ENCODE measurements around the gene FHOD3.

FHOD3 gene

DNA sequence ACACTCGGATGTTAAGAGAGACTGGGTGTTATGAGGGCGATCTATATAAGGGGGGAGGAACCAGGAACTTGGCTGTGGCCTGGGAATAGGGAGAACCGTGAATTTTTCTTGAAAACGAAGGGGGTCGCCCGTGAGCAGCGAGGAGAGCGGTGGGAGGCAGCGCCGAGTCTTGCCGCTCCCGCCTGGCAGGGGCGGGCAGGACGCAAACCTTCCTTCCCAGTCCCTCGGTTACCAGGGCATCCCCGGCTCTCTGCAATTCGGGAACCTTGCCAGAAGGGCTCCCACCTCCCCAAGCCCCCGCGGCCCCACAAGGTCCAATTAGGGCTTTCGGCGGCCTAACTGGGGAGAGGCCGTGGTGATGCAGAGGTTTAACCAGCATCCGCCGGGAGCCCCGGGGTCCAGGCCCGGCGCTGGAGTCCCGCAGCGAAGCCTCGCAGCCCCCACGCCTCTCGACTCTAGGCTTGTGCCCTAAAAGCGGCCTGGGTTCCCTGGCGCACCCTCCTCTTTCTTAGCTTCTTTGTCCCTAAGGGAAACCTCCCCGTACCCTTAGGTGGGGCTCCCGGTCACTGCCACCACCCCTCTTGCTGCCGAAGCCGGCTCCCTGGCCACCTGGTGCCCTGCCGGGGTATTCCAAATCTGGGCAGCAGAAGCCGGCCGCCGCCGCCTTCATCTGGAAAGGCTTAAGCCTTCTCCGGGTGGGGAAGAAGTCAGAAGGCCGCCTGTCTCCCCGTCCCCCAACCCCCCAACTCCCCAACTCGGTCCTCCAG is 680 bp upstream of the FHOD3 start (continued):
- TF ChIP-seq, protein P1, sequence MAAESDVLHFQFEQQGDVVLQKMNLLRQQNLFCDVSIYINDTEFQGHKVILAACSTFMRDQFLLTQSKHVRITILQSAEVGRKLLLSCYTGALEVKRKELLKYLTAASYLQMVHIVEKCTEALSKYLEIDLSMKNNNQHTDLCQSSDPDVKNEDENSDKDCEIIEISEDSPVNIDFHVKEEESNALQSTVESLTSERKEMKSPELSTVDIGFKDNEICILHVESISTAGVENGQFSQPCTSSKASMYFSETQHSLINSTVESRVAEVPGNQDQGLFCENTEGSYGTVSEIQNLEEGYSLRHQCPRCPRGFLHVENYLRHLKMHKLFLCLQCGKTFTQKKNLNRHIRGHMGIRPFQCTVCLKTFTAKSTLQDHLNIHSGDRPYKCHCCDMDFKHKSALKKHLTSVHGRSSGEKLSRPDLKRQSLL (tag by site-specific recombination; IDR thresholded peaks at IDR 0.05), result peak; percentile 21; the same call in 1 of the 2 replicates
- TF ChIP-seq ZNF561 (tag by site-specific recombination; IDR thresholded peaks at IDR 0.05; ENCODE audit: borderline replicate concordance) (no peak), MZF1 (tag by site-specific recombination; IDR thresholded peaks at IDR 0.05; ENCODE audit: borderline replicate concordance) (no peak), ZBTB1 (tag by site-specific recombination; IDR thresholded peaks at IDR 0.05) (no peak), ZNF830 (tag by site-specific recombination; IDR thresholded peaks at IDR 0.05; ENCODE audit: low read depth) (no peak), ZNF76 (tag by site-specific recombination; IDR thresholded peaks at IDR 0.05; ENCODE audit: borderline replicate concordance, low read depth) (no peak), YY1 (tag by site-specific recombination; IDR thresholded peaks at IDR 0.05) (no peak), ZNF292 (tag by site-specific recombination; IDR thresholded peaks at IDR 0.05; ENCODE audit: borderline replicate concordance, low read depth) (no peak), ZNF174 (tag by site-specific recombination; IDR thresholded peaks at IDR 0.05) (no peak), MEIS1 (CRISPR knock-in tag; IDR thresholded peaks at IDR 0.05; ENCODE audit: borderline replicate concordance) (no peak), ZNF791 (tag by site-specific recombination; IDR thresholded peaks at IDR 0.05) (no peak), ZNF777 (tag by site-specific recombination; IDR thresholded peaks at IDR 0.05; ENCODE audit: borderline replicate concordance) (no peak), HOXA7 (CRISPR knock-in tag; IDR thresholded peaks at IDR 0.05; ENCODE audit: borderline replicate concordance) (no peak), ZFP3 (tag by site-specific recombination; IDR thresholded peaks at IDR 0.05; ENCODE audit: low read depth) (no peak), SP2 (tag by site-specific recombination; IDR thresholded peaks at IDR 0.05) (peak; percentile 59), ZNF837 (tag by site-specific recombination; IDR thresholded peaks at IDR 0.05) (no peak), ZNF747 (tag by site-specific recombination; IDR thresholded peaks at IDR 0.05) (no peak), ZFP37 (tag by site-specific recombination; IDR thresholded peaks at IDR 0.05) (no peak), ZNF302 (tag by site-specific recombination; IDR thresholded peaks at IDR 0.05; ENCODE audit: low read depth) (no peak), ZNF701 (tag by site-specific recombination; IDR thresholded peaks at IDR 0.05) (no peak), ZIC2 (tag by site-specific recombination; IDR thresholded peaks at IDR 0.05) (peak; percentile 33; the same call in 1 of the 2 replicates)
- TF ChIP-seq, protein P2, sequence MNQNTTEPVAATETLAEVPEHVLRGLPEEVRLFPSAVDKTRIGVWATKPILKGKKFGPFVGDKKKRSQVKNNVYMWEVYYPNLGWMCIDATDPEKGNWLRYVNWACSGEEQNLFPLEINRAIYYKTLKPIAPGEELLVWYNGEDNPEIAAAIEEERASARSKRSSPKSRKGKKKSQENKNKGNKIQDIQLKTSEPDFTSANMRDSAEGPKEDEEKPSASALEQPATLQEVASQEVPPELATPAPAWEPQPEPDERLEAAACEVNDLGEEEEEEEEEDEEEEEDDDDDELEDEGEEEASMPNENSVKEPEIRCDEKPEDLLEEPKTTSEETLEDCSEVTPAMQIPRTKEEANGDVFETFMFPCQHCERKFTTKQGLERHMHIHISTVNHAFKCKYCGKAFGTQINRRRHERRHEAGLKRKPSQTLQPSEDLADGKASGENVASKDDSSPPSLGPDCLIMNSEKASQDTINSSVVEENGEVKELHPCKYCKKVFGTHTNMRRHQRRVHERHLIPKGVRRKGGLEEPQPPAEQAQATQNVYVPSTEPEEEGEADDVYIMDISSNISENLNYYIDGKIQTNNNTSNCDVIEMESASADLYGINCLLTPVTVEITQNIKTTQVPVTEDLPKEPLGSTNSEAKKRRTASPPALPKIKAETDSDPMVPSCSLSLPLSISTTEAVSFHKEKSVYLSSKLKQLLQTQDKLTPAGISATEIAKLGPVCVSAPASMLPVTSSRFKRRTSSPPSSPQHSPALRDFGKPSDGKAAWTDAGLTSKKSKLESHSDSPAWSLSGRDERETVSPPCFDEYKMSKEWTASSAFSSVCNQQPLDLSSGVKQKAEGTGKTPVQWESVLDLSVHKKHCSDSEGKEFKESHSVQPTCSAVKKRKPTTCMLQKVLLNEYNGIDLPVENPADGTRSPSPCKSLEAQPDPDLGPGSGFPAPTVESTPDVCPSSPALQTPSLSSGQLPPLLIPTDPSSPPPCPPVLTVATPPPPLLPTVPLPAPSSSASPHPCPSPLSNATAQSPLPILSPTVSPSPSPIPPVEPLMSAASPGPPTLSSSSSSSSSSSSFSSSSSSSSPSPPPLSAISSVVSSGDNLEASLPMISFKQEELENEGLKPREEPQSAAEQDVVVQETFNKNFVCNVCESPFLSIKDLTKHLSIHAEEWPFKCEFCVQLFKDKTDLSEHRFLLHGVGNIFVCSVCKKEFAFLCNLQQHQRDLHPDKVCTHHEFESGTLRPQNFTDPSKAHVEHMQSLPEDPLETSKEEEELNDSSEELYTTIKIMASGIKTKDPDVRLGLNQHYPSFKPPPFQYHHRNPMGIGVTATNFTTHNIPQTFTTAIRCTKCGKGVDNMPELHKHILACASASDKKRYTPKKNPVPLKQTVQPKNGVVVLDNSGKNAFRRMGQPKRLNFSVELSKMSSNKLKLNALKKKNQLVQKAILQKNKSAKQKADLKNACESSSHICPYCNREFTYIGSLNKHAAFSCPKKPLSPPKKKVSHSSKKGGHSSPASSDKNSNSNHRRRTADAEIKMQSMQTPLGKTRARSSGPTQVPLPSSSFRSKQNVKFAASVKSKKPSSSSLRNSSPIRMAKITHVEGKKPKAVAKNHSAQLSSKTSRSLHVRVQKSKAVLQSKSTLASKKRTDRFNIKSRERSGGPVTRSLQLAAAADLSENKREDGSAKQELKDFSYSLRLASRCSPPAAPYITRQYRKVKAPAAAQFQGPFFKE (tag by site-specific recombination; IDR thresholded peaks at IDR 0.05; ENCODE audit: borderline replicate concordance), result no peak
- TF ChIP-seq, protein P3, sequence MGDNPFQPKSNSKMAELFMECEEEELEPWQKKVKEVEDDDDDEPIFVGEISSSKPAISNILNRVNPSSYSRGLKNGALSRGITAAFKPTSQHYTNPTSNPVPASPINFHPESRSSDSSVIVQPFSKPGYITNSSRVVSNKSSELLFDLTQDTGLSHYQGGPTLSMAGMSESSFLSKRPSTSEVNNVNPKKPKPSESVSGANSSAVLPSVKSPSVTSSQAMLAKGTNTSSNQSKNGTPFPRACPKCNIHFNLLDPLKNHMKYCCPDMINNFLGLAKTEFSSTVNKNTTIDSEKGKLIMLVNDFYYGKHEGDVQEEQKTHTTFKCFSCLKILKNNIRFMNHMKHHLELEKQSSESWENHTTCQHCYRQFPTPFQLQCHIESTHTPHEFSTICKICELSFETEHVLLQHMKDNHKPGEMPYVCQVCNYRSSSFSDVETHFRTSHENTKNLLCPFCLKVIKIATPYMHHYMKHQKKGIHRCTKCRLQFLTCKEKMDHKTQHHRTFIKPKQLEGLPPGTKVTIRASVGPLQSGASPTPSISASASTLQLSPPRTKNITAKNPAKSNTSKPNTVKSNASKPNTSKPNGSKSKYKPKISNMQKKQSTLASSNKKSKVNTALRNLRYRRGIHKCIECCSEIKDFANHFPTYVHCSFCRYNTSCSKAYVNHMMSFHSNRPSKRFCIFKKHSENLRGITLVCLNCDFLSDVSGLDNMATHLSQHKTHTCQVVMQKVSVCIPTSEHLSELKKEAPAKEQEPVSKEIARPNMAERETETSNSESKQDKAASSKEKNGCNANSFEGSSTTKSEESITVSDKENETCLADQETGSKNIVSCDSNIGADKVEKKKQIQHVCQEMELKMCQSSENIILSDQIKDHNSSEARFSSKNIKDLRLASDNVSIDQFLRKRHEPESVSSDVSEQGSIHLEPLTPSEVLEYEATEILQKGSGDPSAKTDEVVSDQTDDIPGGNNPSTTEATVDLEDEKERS (tag by site-specific recombination; IDR thresholded peaks at IDR 0.05), result no peak
- TF ChIP-seq, protein P4, sequence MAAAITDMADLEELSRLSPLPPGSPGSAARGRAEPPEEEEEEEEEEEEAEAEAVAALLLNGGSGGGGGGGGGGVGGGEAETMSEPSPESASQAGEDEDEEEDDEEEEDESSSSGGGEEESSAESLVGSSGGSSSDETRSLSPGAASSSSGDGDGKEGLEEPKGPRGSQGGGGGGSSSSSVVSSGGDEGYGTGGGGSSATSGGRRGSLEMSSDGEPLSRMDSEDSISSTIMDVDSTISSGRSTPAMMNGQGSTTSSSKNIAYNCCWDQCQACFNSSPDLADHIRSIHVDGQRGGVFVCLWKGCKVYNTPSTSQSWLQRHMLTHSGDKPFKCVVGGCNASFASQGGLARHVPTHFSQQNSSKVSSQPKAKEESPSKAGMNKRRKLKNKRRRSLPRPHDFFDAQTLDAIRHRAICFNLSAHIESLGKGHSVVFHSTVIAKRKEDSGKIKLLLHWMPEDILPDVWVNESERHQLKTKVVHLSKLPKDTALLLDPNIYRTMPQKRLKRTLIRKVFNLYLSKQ (tag by site-specific recombination; IDR thresholded peaks at IDR 0.05; ENCODE audit: borderline replicate concordance), result no peak
- TF ChIP-seq, protein P5, sequence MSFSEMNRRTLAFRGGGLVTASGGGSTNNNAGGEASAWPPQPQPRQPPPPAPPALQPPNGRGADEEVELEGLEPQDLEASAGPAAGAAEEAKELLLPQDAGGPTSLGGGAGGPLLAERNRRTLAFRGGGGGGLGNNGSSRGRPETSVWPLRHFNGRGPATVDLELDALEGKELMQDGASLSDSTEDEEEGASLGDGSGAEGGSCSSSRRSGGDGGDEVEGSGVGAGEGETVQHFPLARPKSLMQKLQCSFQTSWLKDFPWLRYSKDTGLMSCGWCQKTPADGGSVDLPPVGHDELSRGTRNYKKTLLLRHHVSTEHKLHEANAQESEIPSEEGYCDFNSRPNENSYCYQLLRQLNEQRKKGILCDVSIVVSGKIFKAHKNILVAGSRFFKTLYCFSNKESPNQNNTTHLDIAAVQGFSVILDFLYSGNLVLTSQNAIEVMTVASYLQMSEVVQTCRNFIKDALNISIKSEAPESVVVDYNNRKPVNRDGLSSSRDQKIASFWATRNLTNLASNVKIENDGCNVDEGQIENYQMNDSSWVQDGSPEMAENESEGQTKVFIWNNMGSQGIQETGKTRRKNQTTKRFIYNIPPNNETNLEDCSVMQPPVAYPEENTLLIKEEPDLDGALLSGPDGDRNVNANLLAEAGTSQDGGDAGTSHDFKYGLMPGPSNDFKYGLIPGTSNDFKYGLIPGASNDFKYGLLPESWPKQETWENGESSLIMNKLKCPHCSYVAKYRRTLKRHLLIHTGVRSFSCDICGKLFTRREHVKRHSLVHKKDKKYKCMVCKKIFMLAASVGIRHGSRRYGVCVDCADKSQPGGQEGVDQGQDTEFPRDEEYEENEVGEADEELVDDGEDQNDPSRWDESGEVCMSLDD (tag by site-specific recombination; IDR thresholded peaks at IDR 0.05), result no peak
